Endodermal cell (in vitro differentiated cells): ENCODE results near the gene KLRK1. TPM values are rescaled to one million over a fixed set of nuclear protein-coding genes. Genes with fewer than 3 reads are reported as not detected.
"Not testable (repeated sequence)": the region's sequence is repeated elsewhere in the genome, so short reads cannot be mapped to it uniquely, and the experiment has no call there.

Source experiments
- DNase-seq: peaks from one replicate; pipeline ENCODE4 v3.0.0-alpha.2; 2017
- H3K27ac ChIP-seq: 2 replicates; pipeline ENCODE4 v1.5.1; 2013; ENCODE audit warnings: mild to moderate bottlenecking, low read depth, low read length, moderate library complexity
- H3K27me3 ChIP-seq: 2 replicates; pipeline ENCODE4 v1.6.1; 2013; ENCODE audit warnings: mild to moderate bottlenecking, low read length, moderate library complexity; ENCODE audit not compliant: insufficient read depth, control insufficient read depth, poor library complexity, severe bottlenecking
- H3K36me3 ChIP-seq: 2 replicates; pipeline ENCODE4 v1.7.0; 2013; ENCODE audit warnings: mild to moderate bottlenecking, low read length, moderate library complexity; ENCODE audit not compliant: control insufficient read depth, insufficient read depth
- H3K4me1 ChIP-seq: one replicate; pipeline ENCODE4 v1.7.0; 2013; ENCODE audit warnings: low read length; ENCODE audit not compliant: control insufficient read depth, insufficient read depth
- H3K4me3 ChIP-seq: 2 replicates; pipeline ENCODE4 v1.5.1; 2013; ENCODE audit warnings: mild to moderate bottlenecking, low read length, moderate library complexity
- H3K9ac ChIP-seq: 2 replicates; pipeline ENCODE4 v1.6.1; 2013; ENCODE audit warnings: mild to moderate bottlenecking, low read length, moderate library complexity; ENCODE audit not compliant: poor library complexity, severe bottlenecking; ENCODE audit errors: extremely low read depth
- H3K9me3 ChIP-seq: 2 replicates; pipeline ENCODE4 v1.6.1; 2013; ENCODE audit warnings: mild to moderate bottlenecking, low read length, moderate library complexity; ENCODE audit not compliant: control insufficient read depth
- H3K27ac Mint-ChIP-seq: 2 replicates; pipeline ENCODE4 v1.8.0; 2020; ENCODE audit warnings: mixed read lengths
- H3K27me3 Mint-ChIP-seq: 2 replicates; pipeline ENCODE4 v1.8.0; 2021; ENCODE audit warnings: mild to moderate bottlenecking, mixed read lengths; ENCODE audit not compliant: insufficient read depth
- H3K36me3 Mint-ChIP-seq: 2 replicates; pipeline ENCODE4 v1.8.0; 2020; ENCODE audit warnings: low read depth, mixed read lengths
- H3K4me1 Mint-ChIP-seq: 2 replicates; pipeline ENCODE4 v1.8.0; 2020; ENCODE audit warnings: mixed read lengths
- H3K4me3 Mint-ChIP-seq: 2 replicates; pipeline ENCODE4 v1.8.0; 2020; ENCODE audit warnings: mild to moderate bottlenecking, moderate library complexity, mixed read lengths
- H3K9me3 Mint-ChIP-seq: 2 replicates; pipeline ENCODE4 v1.8.0; 2020; ENCODE audit warnings: mild to moderate bottlenecking, mixed read lengths
- CTCF ChIP-seq: fragments of 200-600 bp; sonication (generic); conservative IDR thresholded peaks from 2 replicates; pipeline ENCODE4 v1.5.0; 2021; ENCODE audit warnings: antibody characterized with exemption, mild to moderate bottlenecking
- WGBS, 2 experiments: methylation state at CpG; one replicate each; pipeline versions ENCODE4 v1.1.5 to v1.1.7; 2013; ENCODE audit warnings: missing lambda C conversion rate in 2 of 2, mixed read lengths in 1 of 2; ENCODE audit not compliant: insufficient coverage in 1 of 2, insufficient read length in 1 of 2; 5-methylcytosine and 5-hydroxymethylcytosine counted together
- total RNA-seq, 2 donors: library from RNA; stranded (reverse); fragmentation: NEBNext Ultra II Directional in 1 of 2; extraction: Animal tissue kit (Norgen Biotek cat#: 25700) in 1 of 2; gene quantifications; 2 replicates in 1 of 2; 3 replicates in 1 of 2; pipeline ENCODE4 v1.2.1, GENCODE V29; 2021

The KLRK1 gene
- total RNA-seq, 2 donors from 2014 or later: 0.24 TPM; not detected in 1

- Histone ChIP-seq H3K36me3 (no peaks in the 10 kb centered on the region), H3K4me3 (no peak overlapping the region), H3K9me3 (no peaks in the 10 kb centered on the region), H3K27me3 (no peaks in the 10 kb centered on the region), H3K27ac (no peak overlapping the region), H3K9ac (no peak overlapping the region), H3K4me1 (no peaks in the 10 kb centered on the region)
- no peak for DNase-seq
- Mint-ChIP-seq H3K9me3 (peaks cover 9% of the 10 kb centered on the region), H3K27ac (no peak overlapping the region), H3K36me3 (peaks cover 1% of the 10 kb centered on the region), H3K4me3 (no peak overlapping the region), H3K27me3 (no peaks in the 10 kb centered on the region), H3K4me1 (no peaks in the 10 kb centered on the region)
- no peak for TF ChIP-seq CTCF
- WGBS, 2 experiments: 85 to 100% methylated on average over 2 to 4 of the region's 4 CpGs
These were observed 7.8 kb downstream of the KLRK1 start for GRCh38 chr12:10381928-10382628.

GRCh38 chr12:10378737-10379136 lies 11.1 kb downstream of the KLRK1 start:
- not testable (repeated sequence) for H3K9me3 ChIP-seq, H3K4me3 Mint-ChIP-seq, H3K27me3 ChIP-seq, H3K36me3 ChIP-seq, H3K36me3 Mint-ChIP-seq, DNase-seq, H3K27me3 Mint-ChIP-seq, H3K4me3 ChIP-seq, H3K4me1 ChIP-seq, H3K9me3 Mint-ChIP-seq, H3K27ac Mint-ChIP-seq, H3K27ac ChIP-seq, H3K4me1 Mint-ChIP-seq, H3K9ac ChIP-seq
- 81 to 83% methylated on average over 2 of the region's 2 CpGs for WGBS, 2 experiments

- peaks cover 10% of the 10 kb centered on the region for H3K36me3 Mint-ChIP-seq
- WGBS, 2 experiments: 95% methylated on average over 3 of the region's 3 CpGs; no CpG with 5 or more reads in 1 of the 2 experiments
These were observed 15.2 kb downstream of the KLRK1 start for GRCh38 chr12:10374624-10375018.

More at GRCh38 chr12:10374624-10375018, 15.2 kb downstream of the KLRK1 start:
- H3K27ac ChIP-seq: no peak overlapping the region
- H3K27me3 ChIP-seq: no peaks in the 10 kb centered on the region
- Mint-ChIP-seq H3K27ac (no peak overlapping the region), H3K9me3 (no peaks in the 10 kb centered on the region), H3K4me3 (no peak overlapping the region), H3K4me1 (peaks cover 26% of the 10 kb centered on the region), H3K27me3 (no peaks in the 10 kb centered on the region)
- no peak overlapping the region for H3K4me3 ChIP-seq
- H3K9me3 ChIP-seq: no peaks in the 10 kb centered on the region
- peaks cover 5% of the 10 kb centered on the region for H3K4me1 ChIP-seq
- DNase-seq: no peak
- H3K9ac ChIP-seq: no peak overlapping the region
- no peaks in the 10 kb centered on the region for H3K36me3 ChIP-seq
- TF ChIP-seq CTCF: no peak
